HG02759 (cell line): Measurements from ENCODE around the gene SERPINB7.
A peak's percentile ranks its signal among the peaks of the same experiment; 100 is the strongest.

ENCODE experiments used
- ATAC-seq: cut with Tn5 transposase; IDR thresholded peaks from one replicate; pipeline ENCODE4 v1.9.1; 2021; ENCODE audit warnings: mild to moderate bottlenecking, moderate library complexity; ENCODE audit not compliant: unreplicated experiment

Gene SERPINB7

GRCh38 chr18:63784787-63785452 is 9.7 kb downstream of the SERPINB7 start:
- no peak for ATAC-seq

- ATAC-seq = no peak
Measured at GRCh38 chr18:63787673-63788072, 12.5 kb downstream of the SERPINB7 start.

- ATAC-seq = peak; percentile 69
Measured at GRCh38 chr18:63788447-63789096, 13.4 kb downstream of the SERPINB7 start.

GRCh38 chr18:63789327-63789726 is 14.1 kb downstream of the SERPINB7 start:
- ATAC-seq = no peak

- ATAC-seq = no peak
Measured at GRCh38 chr18:63795606-63796005, 20.4 kb downstream of the SERPINB7 start.

- ATAC-seq = no peak
Measured at GRCh38 chr18:63799189-63799588, 24.0 kb downstream of the SERPINB7 start.

GRCh38 chr18:63801343-63801742 is 26.1 kb downstream of the SERPINB7 start:
- no peak for ATAC-seq

- ATAC-seq = no peak
Measured at GRCh38 chr18:63808125-63808524, 32.9 kb downstream of the SERPINB7 start.

- no peak for ATAC-seq
Measured at GRCh38 chr18:63817441-63818051, 42.3 kb downstream of the SERPINB7 start.

GRCh38 chr18:63818212-63818611 is 43.0 kb downstream of the SERPINB7 start:
- no peak for ATAC-seq

- ATAC-seq = no peak
Measured at GRCh38 chr18:63819786-63820185, 44.6 kb downstream of the SERPINB7 start.

- no peak for ATAC-seq
Measured at GRCh38 chr18:63820694-63821093, 45.5 kb downstream of the SERPINB7 start.

- ATAC-seq = no peak
Measured at GRCh38 chr18:63823516-63824219, 48.5 kb downstream of the SERPINB7 start.

- ATAC-seq = no peak
Measured at GRCh38 chr18:63824220-63824525, 49.0 kb downstream of the SERPINB7 start.

- ATAC-seq = no peak
Measured at GRCh38 chr18:63828120-63828519, 52.9 kb downstream of the SERPINB7 start.

- no peak for ATAC-seq
Measured at GRCh38 chr18:63828656-63829055, 53.4 kb downstream of the SERPINB7 start.

GRCh38 chr18:63829886-63830285 is 54.7 kb downstream of the SERPINB7 start:
- no peak for ATAC-seq

GRCh38 chr18:63831080-63831788 is 56.0 kb downstream of the SERPINB7 start:
- peak; percentile 91 for ATAC-seq

- ATAC-seq = peak; percentile 53
Measured at GRCh38 chr18:63832470-63832869, 57.3 kb downstream of the SERPINB7 start.

GRCh38 chr18:63834471-63835113 is 59.4 kb downstream of the SERPINB7 start:
- no peak for ATAC-seq

- no peak for ATAC-seq
Measured at GRCh38 chr18:63836456-63836855, 61.2 kb downstream of the SERPINB7 start.
